ENCODE measurements around the gene ELSPBP1. TPM values are rescaled to one million over a fixed set of nuclear protein-coding genes. Genes with fewer than 3 reads are reported as not detected.

Gene ELSPBP1
- polyA plus RNA-seq, 1 experiment: not detected

DNA sequence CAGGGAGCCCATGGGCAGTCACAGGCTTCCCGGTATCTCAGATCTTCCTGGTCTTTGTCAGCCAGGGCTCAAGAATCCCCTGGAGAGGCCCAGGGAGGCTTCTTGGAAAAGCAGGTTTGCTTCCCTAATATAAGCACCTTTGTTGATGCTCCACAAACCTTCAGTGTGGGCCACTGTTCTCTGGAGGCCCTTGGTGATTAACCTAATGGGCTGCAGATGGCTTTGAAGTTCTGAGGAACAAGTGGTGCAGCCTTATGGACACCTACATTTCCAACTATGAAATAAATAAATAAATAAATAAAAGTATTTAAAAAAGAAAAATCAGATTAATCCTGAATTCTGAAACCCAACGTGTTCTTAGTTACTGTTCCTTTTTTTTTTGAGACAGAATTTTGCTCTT is 2.4 kb upstream of the ELSPBP1 start, which contains the start of gene BSPH1:
Gene BSPH1, minus strand, starts transcription at position 101 of the 400 bp plus-strand sequence. Its CDS starts 89 bp downstream, at position 12.
- no peak for TF ChIP-seq CTCF (IDR thresholded peaks at IDR 0.05; ENCODE audit: low read depth, low read length)
- ChIA-PET POLR2A (no interaction called here), CTCF (no interaction called here)
- no peak within 1 kb of the TSS for H3K4me3 ChIP-seq (ENCODE audit: low read depth, low read length)
- H3K9me3 ChIP-seq (ENCODE audit: control insufficient read depth, insufficient read depth, low read length): no peaks in the 10 kb centered on the region
- no peak for DNase-seq (ENCODE audit: low read depth, low spot score)
- H3K27me3 ChIP-seq (ENCODE audit: control insufficient read depth, insufficient read depth, low read length): peaks cover 4% of the 10 kb centered on the region
- H3K27ac ChIP-seq (ENCODE audit: low read depth, low read length): no peak within 1 kb of the TSS

GRCh38 chr19:47996230-47996727 is 1.8 kb downstream of the ELSPBP1 start:
- ChIA-PET POLR2A (no interaction called here), CTCF (no interaction called here)
- Histone ChIP-seq H3K9me3 (ENCODE audit: control insufficient read depth, insufficient read depth, low read length) (no peaks in the 10 kb centered on the region), H3K27ac (ENCODE audit: low read depth, low read length) (no peak overlapping the region), H3K4me3 (ENCODE audit: low read depth, low read length) (no peak overlapping the region), H3K27me3 (ENCODE audit: control insufficient read depth, insufficient read depth, low read length) (no peaks in the 10 kb centered on the region)
- DNase-seq (ENCODE audit: low read depth, low spot score): no peak
- no peak for TF ChIP-seq CTCF (IDR thresholded peaks at IDR 0.05; ENCODE audit: low read depth, low read length)

- CTCF ChIA-PET: interaction anchor here (0.6 kb wide), 1 partner anchor 635 kb away, joined by 4 read pairs; no protein-coding TSS in a partner anchor
These were observed 4.4 kb downstream of the ELSPBP1 start for GRCh38 chr19:47998800-47999199.

DNA sequence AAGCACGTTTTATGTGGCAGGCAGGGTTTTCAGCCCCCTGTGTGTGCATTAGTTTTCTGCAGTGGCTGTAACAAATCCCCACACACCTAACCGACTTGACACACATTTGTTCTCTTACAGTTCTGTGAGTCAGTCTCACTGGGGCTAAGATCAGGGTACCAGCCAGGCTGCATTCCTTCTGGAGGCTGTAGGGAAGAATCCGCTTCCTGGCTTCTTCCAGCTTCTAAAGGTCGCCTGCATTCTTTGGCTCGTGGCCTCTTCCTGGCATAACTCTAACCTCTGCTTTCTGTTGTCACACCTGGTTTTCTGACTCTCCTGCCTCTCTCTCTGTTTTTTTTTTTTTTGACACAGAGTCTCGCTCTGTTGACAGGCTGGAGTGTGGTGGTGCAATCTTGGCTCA is 6.4 kb downstream of the ELSPBP1 start:
- ChIA-PET POLR2A (no interaction called here), CTCF (no interaction called here)
- no peak for TF ChIP-seq CTCF (IDR thresholded peaks at IDR 0.05; ENCODE audit: low read depth, low read length)
- H3K4me3 ChIP-seq (ENCODE audit: low read depth, low read length): no peak overlapping the region
- H3K27ac ChIP-seq (ENCODE audit: low read depth, low read length): no peak overlapping the region
- DNase-seq (ENCODE audit: low read depth, low spot score): no peak
- H3K27me3 ChIP-seq (ENCODE audit: control insufficient read depth, insufficient read depth, low read length): no peaks in the 10 kb centered on the region
- no peaks in the 10 kb centered on the region for H3K9me3 ChIP-seq (ENCODE audit: control insufficient read depth, insufficient read depth, low read length)

More at GRCh38 chr19:47998800-47999199, 4.4 kb downstream of the ELSPBP1 start:
- POLR2A ChIA-PET: no interaction called here
- DNase-seq (ENCODE audit: low read depth, low spot score): no peak
- H3K4me3 ChIP-seq (ENCODE audit: low read depth, low read length): no peak overlapping the region
- H3K9me3 ChIP-seq (ENCODE audit: control insufficient read depth, insufficient read depth, low read length): no peaks in the 10 kb centered on the region
- H3K27ac ChIP-seq (ENCODE audit: low read depth, low read length): no peak overlapping the region
- no peak for TF ChIP-seq CTCF (IDR thresholded peaks at IDR 0.05; ENCODE audit: low read depth, low read length)
- no peaks in the 10 kb centered on the region for H3K27me3 ChIP-seq (ENCODE audit: control insufficient read depth, insufficient read depth, low read length)

GRCh38 chr19:48004236-48004635 is 9.8 kb downstream of the ELSPBP1 start:
- POLR2A ChIA-PET: no interaction called here

More at GRCh38 chr19:48004236-48004635, 9.8 kb downstream of the ELSPBP1 start:
- H3K9me3 ChIP-seq (ENCODE audit: control insufficient read depth, insufficient read depth, low read length): no peaks in the 10 kb centered on the region
- CTCF ChIA-PET: no interaction called here
- H3K27me3 ChIP-seq (ENCODE audit: control insufficient read depth, insufficient read depth, low read length): no peaks in the 10 kb centered on the region
- DNase-seq (ENCODE audit: low read depth, low spot score): no peak
- no peak overlapping the region for H3K4me3 ChIP-seq (ENCODE audit: low read depth, low read length)
- H3K27ac ChIP-seq (ENCODE audit: low read depth, low read length): no peak overlapping the region
- no peak for TF ChIP-seq CTCF (IDR thresholded peaks at IDR 0.05; ENCODE audit: low read depth, low read length)
